Measurements from ENCODE around the gene USO1. TPM values are rescaled to one million over a fixed set of nuclear protein-coding genes. Genes with fewer than 3 reads are reported as not detected.
"Not testable (repeated sequence)": the region's sequence is repeated elsewhere in the genome, so short reads cannot be mapped to it uniquely, and the experiment has no call there.

The USO1 gene
- total and polyA plus RNA-seq, 7 donors: 49.5 to 224 (median 175) TPM

DNA sequence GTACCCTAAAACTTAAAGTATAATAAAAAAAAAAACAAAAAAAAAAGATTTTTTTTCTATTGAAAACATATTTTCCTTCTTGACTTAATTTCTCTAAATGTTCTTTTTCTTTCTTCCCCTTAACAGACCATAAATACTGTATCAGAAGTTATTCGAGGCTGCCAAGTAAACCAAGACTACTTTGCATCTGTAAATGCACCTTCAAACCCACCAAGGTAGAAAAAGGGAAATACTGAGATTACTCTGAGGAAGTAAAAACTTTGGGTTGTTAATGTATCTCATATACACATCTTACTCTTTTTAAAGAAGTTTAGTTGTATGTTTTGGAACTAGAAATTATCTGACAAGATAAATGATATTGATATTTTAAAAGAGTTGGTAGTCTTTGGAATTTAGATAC, 65.6 kb downstream of the USO1 start:
- peaks cover 2 to 100% of the 10 kb centered on the region in 2 donors for H3K36me3 ChIP-seq (ENCODE audit: insufficient read depth in 1 of 2, low read depth in 1 of 2)
- no peak overlapping the region for H3K4me3 ChIP-seq
- H3K9me3 ChIP-seq: no peaks in the 10 kb centered on the region
- WGBS, 3 donors: 88 to 93% (median 91%) methylated on average over 1 of the region's 1 CpG
- H3K4me1 ChIP-seq: no peaks in the 10 kb centered on the region
- no peaks in the 10 kb centered on the region for H3K27me3 ChIP-seq (ENCODE audit: insufficient read depth in 3 of 3, low read length in 2 of 3)
- intact Hi-C loops (cut with DNase I): loop anchor here in 1 of 2 donors (10.0 kb wide), 1 partner anchor 325 kb away; no protein-coding TSS in a partner anchor
- TF ChIP-seq, protein P1, sequence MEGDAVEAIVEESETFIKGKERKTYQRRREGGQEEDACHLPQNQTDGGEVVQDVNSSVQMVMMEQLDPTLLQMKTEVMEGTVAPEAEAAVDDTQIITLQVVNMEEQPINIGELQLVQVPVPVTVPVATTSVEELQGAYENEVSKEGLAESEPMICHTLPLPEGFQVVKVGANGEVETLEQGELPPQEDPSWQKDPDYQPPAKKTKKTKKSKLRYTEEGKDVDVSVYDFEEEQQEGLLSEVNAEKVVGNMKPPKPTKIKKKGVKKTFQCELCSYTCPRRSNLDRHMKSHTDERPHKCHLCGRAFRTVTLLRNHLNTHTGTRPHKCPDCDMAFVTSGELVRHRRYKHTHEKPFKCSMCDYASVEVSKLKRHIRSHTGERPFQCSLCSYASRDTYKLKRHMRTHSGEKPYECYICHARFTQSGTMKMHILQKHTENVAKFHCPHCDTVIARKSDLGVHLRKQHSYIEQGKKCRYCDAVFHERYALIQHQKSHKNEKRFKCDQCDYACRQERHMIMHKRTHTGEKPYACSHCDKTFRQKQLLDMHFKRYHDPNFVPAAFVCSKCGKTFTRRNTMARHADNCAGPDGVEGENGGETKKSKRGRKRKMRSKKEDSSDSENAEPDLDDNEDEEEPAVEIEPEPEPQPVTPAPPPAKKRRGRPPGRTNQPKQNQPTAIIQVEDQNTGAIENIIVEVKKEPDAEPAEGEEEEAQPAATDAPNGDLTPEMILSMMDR (IDR thresholded peaks at IDR 0.05): no peak
- no peak overlapping the region for H3K27ac ChIP-seq
- no peak for DNase-seq
- no peak for ATAC-seq

DNA sequence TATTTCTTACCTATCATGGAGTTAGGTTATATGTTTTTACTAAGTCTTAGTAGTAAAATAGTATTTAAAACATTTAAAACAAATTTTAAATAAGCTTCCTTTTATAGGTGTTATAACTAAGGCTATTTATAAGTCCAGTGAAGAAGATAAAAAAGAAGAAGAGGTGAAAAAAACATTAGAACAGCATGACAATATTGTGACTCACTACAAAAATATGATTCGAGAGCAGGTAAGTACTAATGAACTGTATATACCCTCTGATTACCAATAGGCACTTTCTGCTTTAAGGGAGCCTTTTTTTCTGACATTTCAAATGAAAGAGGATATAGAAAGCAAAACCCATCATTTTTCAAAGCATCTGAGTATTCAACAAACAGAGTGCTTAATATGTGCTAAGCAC, 76.6 kb downstream of the USO1 start:
- Histone ChIP-seq H3K36me3 (ENCODE audit: insufficient read depth in 1 of 2, low read depth in 1 of 2) (peaks cover 0 to 89% of the 10 kb centered on the region in 2 donors), H3K4me1 (no peaks in the 10 kb centered on the region), H3K27ac (no peak overlapping the region), H3K27me3 (ENCODE audit: insufficient read depth in 3 of 3, low read length in 2 of 3) (no peaks in the 10 kb centered on the region), H3K4me3 (no peak overlapping the region), H3K9me3 (no peaks in the 10 kb centered on the region)
- intact Hi-C loops (cut with DNase I): no loop called here
- WGBS, 3 donors: 93 to 98% (median 93%) methylated on average over 1 of the region's 1 CpG
- TF ChIP-seq, protein P1 (IDR thresholded peaks at IDR 0.05): no peak
- DNase-seq (no peak), ATAC-seq (no peak)

DNA sequence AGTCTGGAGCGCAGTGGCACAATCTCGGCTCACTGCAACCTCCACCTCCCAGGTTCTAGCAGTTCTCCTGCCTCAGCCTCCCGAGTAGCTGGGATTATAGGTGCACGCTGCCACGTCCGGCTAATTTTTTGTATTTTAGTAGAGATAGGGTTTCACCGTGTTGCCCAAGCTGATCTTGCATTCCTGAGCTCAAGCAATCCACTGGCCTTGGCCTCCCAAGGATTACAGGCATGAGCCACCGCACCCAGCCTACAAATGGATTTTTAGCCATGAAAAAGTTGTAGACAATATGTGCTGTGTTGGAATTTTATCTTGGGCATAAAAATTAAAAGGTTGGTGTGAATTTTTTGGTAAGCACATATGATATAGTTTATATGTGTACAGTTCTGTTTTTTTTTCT, 81.7 kb downstream of the USO1 start:
- 64 to 88% (median 82%) methylated on average over 8 of the region's 8 CpGs for WGBS, 3 donors
- not testable (repeated sequence) for DNase-seq; H3K27me3 ChIP-seq (ENCODE audit: insufficient read depth in 3 of 3, low read length in 2 of 3); ATAC-seq; H3K9me3 ChIP-seq; H3K4me3 ChIP-seq; H3K4me1 ChIP-seq; H3K27ac ChIP-seq
- H3K36me3 ChIP-seq (ENCODE audit: insufficient read depth in 1 of 2, low read depth in 1 of 2): peaks cover 8 to 100% of the 10 kb centered on the region in 2 donors
- intact Hi-C loops (cut with DNase I): loop anchor here in 1 of 2 donors (5.0 kb wide), 2 partner anchors 151 to 166 kb away; no protein-coding TSS in a partner anchor

DNA sequence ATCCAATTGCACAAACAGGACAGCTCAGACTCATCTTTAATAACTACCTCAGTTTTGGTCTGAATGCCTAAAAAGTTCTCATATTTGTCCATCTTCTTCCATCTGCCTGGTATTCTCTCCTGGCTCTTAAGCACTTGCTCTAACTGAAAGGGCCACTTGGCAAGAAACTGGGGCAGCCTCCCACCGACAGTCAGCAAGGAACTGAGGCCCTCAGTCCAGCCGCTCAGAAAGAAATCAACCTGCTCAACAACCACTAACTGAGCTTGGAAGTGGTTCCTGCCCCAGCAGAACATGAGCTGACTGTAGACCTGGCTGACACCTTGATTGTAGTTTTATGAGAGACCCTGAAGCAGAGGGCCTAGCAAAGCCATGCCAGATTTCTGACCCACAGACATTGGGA, 93.5 kb downstream of the USO1 start:
- Histone ChIP-seq H3K27ac (no peak overlapping the region), H3K27me3 (ENCODE audit: insufficient read depth in 3 of 3, low read length in 2 of 3) (no peaks in the 10 kb centered on the region), H3K9me3 (no peaks in the 10 kb centered on the region), H3K4me1 (peaks cover 5% of the 10 kb centered on the region), H3K4me3 (no peak overlapping the region), H3K36me3 (ENCODE audit: insufficient read depth in 1 of 2, low read depth in 1 of 2) (peaks cover 6 to 40% of the 10 kb centered on the region in 2 donors)
- no peak for DNase-seq
- TF ChIP-seq, protein P1 (IDR thresholded peaks at IDR 0.05): no peak
- WGBS, 3 donors: 80 to 84% (median 83%) methylated on average over 2 of the region's 2 CpGs
- ATAC-seq: peak in 2 of 4 donors; percentile 9 to 12
- intact Hi-C loops (cut with DNase I): loop anchor here (5.0 to 10.0 kb wide), 2 partner anchors 36 to 53 kb away; no protein-coding TSS in a partner anchor

DNA sequence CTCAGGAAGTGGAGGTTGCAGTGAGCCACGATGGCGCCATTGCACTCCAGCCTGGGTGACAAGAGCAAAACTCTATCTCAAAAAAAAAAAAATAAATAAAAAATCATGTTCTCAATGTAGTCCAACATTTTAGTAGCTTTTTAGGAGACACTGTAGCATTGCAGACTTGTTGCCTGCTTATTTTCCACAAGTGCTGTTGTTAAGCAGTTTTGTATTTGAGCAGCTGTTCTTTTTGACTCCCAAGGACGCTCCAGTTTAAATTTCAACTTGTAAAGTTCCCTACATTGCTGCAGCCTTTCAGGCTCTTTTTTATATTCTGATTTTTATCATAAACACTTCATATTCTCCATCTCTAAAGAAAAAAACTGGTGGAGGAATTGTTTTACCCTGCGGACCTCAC, 94.7 kb downstream of the USO1 start:
- ATAC-seq: no peak
- Histone ChIP-seq H3K27me3 (ENCODE audit: insufficient read depth in 3 of 3, low read length in 2 of 3) (no peaks in the 10 kb centered on the region), H3K9me3 (no peaks in the 10 kb centered on the region), H3K4me3 (no peak overlapping the region), H3K36me3 (ENCODE audit: insufficient read depth in 1 of 2, low read depth in 1 of 2) (peaks cover 6 to 28% of the 10 kb centered on the region in 2 donors), H3K4me1 (peaks cover 5% of the 10 kb centered on the region), H3K27ac (no peak overlapping the region)
- WGBS, 3 donors: 85 to 90% (median 88%) methylated on average over 4 of the region's 4 CpGs
- DNase-seq: no peak
- intact Hi-C loops (cut with DNase I): loop anchor here (5.0 to 10.0 kb wide), 2 partner anchors 37 to 54 kb away; no protein-coding TSS in a partner anchor
- TF ChIP-seq, protein P1 (IDR thresholded peaks at IDR 0.05): no peak

Measured in psoas muscle (tissue), 8 donors.